ENCODE results near the gene CEP85L. TPM values are rescaled to one million over a fixed set of nuclear protein-coding genes. Genes with fewer than 3 reads are reported as not detected.
A peak's percentile ranks its signal among the peaks of the same experiment; 100 is the strongest.

Gene CEP85L
- total RNA-seq, 1 experiment from 2014 or later = 4.8 TPM

- Histone ChIP-seq H3K27me3 (ENCODE audit: low read length) (no peaks in the 10 kb centered on the region; the same call in 1 of the 2 replicates), H3K27ac (ENCODE audit: low read length) (no peak overlapping the region), H2AFZ (ENCODE audit: low read length) (no peak overlapping the region), H3K79me2 (ENCODE audit: low read length) (no peaks in the 10 kb centered on the region), H3K36me3 (ENCODE audit: insufficient read depth, low read length) (no peaks in the 10 kb centered on the region), H3K9me3 (ENCODE audit: low read length) (no peaks in the 10 kb centered on the region), H3K4me3 (ENCODE audit: low read length) (no peak overlapping the region), H3K4me2 (ENCODE audit: low read depth, low read length, poor library complexity, severe bottlenecking) (no peak overlapping the region), H4K20me1 (ENCODE audit: insufficient read depth, low read depth, low read length) (no peaks in the 10 kb centered on the region), H3K4me1 (ENCODE audit: low read length) (peaks cover 15% of the 10 kb centered on the region), H3K9me2 (replicated peaks; ENCODE audit: insufficient read depth, low read length) (no peaks in the 10 kb centered on the region), H3K9ac (ENCODE audit: low read length) (no peak overlapping the region)
- no peak for DNase-seq
Measured at GRCh38 chr6:118656847-118657451, 5.6 kb upstream of the CEP85L start.

- Histone ChIP-seq H3K27ac (ENCODE audit: low read length) (no peak overlapping the region), H3K9me2 (replicated peaks; ENCODE audit: insufficient read depth, low read length) (no peaks in the 10 kb centered on the region), H2AFZ (ENCODE audit: low read length) (peak overlapping the region; percentile 97), H3K4me1 (ENCODE audit: low read length) (peaks cover 39% of the 10 kb centered on the region), H4K20me1 (ENCODE audit: insufficient read depth, low read depth, low read length) (0 out of 2 replicates have a peak, but pooled peaks cover 3% of the 10 kb centered on the region), H3K9ac (ENCODE audit: low read length) (peak overlapping the region; percentile 85), H3K27me3 (ENCODE audit: low read length) (no peaks in the 10 kb centered on the region; the same call in 1 of the 2 replicates), H3K79me2 (ENCODE audit: low read length) (no peaks in the 10 kb centered on the region), H3K36me3 (ENCODE audit: insufficient read depth, low read length) (no peaks in the 10 kb centered on the region), H3K4me3 (ENCODE audit: low read length) (peak overlapping the region; percentile 91), H3K4me2 (ENCODE audit: low read depth, low read length, poor library complexity, severe bottlenecking) (peak overlapping the region; percentile 82), H3K9me3 (ENCODE audit: low read length) (no peaks in the 10 kb centered on the region)
- no peak for DNase-seq
Measured at GRCh38 chr6:118652051-118652615, 742 bp upstream of the CEP85L start.

GRCh38 chr6:118650582-118651281 lies 659 bp downstream of the CEP85L start:
- peak overlapping the region; percentile 82 for H3K4me2 ChIP-seq (ENCODE audit: low read depth, low read length, poor library complexity, severe bottlenecking)
- H3K36me3 ChIP-seq (ENCODE audit: insufficient read depth, low read length) = no peaks in the 10 kb centered on the region
- H3K9me2 ChIP-seq (replicated peaks; ENCODE audit: insufficient read depth, low read length) = no peaks in the 10 kb centered on the region
- 0 out of 2 replicates have a peak, but pooled peaks cover 3% of the 10 kb centered on the region for H4K20me1 ChIP-seq (ENCODE audit: insufficient read depth, low read depth, low read length)
- no peaks in the 10 kb centered on the region; the same call in 1 of the 2 replicates for H3K27me3 ChIP-seq (ENCODE audit: low read length)
- H3K4me3 ChIP-seq (ENCODE audit: low read length) = peak overlapping the region; percentile 91
- no peak overlapping the region for H3K27ac ChIP-seq (ENCODE audit: low read length)
- no peaks in the 10 kb centered on the region for H3K9me3 ChIP-seq (ENCODE audit: low read length)
- no peaks in the 10 kb centered on the region for H3K79me2 ChIP-seq (ENCODE audit: low read length)
- H2AFZ ChIP-seq (ENCODE audit: low read length) = peak overlapping the region; percentile 99
- peaks cover 39% of the 10 kb centered on the region for H3K4me1 ChIP-seq (ENCODE audit: low read length)
- peak; percentile 45 for DNase-seq
- peak overlapping the region; percentile 85 for H3K9ac ChIP-seq (ENCODE audit: low read length)

GRCh38 chr6:118649918-118650581 lies 1.3 kb downstream of the CEP85L start:
- Histone ChIP-seq H3K4me1 (ENCODE audit: low read length) (peaks cover 39% of the 10 kb centered on the region), H3K9ac (ENCODE audit: low read length) (peak overlapping the region; percentile 85), H3K4me2 (ENCODE audit: low read depth, low read length, poor library complexity, severe bottlenecking) (peak overlapping the region; percentile 82), H3K9me3 (ENCODE audit: low read length) (no peaks in the 10 kb centered on the region), H3K36me3 (ENCODE audit: insufficient read depth, low read length) (no peaks in the 10 kb centered on the region), H3K4me3 (ENCODE audit: low read length) (peak overlapping the region; percentile 91), H3K27me3 (ENCODE audit: low read length) (no peaks in the 10 kb centered on the region; the same call in 1 of the 2 replicates), H4K20me1 (ENCODE audit: insufficient read depth, low read depth, low read length) (0 out of 2 replicates have a peak, but pooled peaks cover 3% of the 10 kb centered on the region), H2AFZ (ENCODE audit: low read length) (peak overlapping the region; percentile 99; the same call in 1 of the 2 replicates), H3K9me2 (replicated peaks; ENCODE audit: insufficient read depth, low read length) (no peaks in the 10 kb centered on the region), H3K27ac (ENCODE audit: low read length) (no peak overlapping the region), H3K79me2 (ENCODE audit: low read length) (no peaks in the 10 kb centered on the region)
- no peak for DNase-seq

- H3K27me3 ChIP-seq (ENCODE audit: low read length) = no peaks in the 10 kb centered on the region; the same call in 1 of the 2 replicates
- no peak overlapping the region for H3K9ac ChIP-seq (ENCODE audit: low read length)
- DNase-seq = no peak
- H3K36me3 ChIP-seq (ENCODE audit: insufficient read depth, low read length) = no peaks in the 10 kb centered on the region
- no peak overlapping the region for H3K27ac ChIP-seq (ENCODE audit: low read length)
- no peak overlapping the region for H2AFZ ChIP-seq (ENCODE audit: low read length)
- H3K9me2 ChIP-seq (replicated peaks; ENCODE audit: insufficient read depth, low read length) = no peaks in the 10 kb centered on the region
- H3K9me3 ChIP-seq (ENCODE audit: low read length) = no peaks in the 10 kb centered on the region
- H3K4me2 ChIP-seq (ENCODE audit: low read depth, low read length, poor library complexity, severe bottlenecking) = peak overlapping the region; percentile 82
- no peak overlapping the region for H3K4me3 ChIP-seq (ENCODE audit: low read length)
- no peaks in the 10 kb centered on the region for H3K79me2 ChIP-seq (ENCODE audit: low read length)
- 0 out of 2 replicates have a peak, but pooled peaks cover 3% of the 10 kb centered on the region for H4K20me1 ChIP-seq (ENCODE audit: insufficient read depth, low read depth, low read length)
- H3K4me1 ChIP-seq (ENCODE audit: low read length) = peaks cover 37% of the 10 kb centered on the region
Measured at GRCh38 chr6:118648866-118649554, 2.4 kb downstream of the CEP85L start.

- H3K9me3 ChIP-seq (ENCODE audit: low read length) = no peaks in the 10 kb centered on the region
- H3K4me2 ChIP-seq (ENCODE audit: low read depth, low read length, poor library complexity, severe bottlenecking) = no peak overlapping the region
- no peak overlapping the region for H2AFZ ChIP-seq (ENCODE audit: low read length)
- H3K4me1 ChIP-seq (ENCODE audit: low read length) = peaks cover 24% of the 10 kb centered on the region
- no peak overlapping the region for H3K4me3 ChIP-seq (ENCODE audit: low read length)
- no peaks in the 10 kb centered on the region for H3K9me2 ChIP-seq (replicated peaks; ENCODE audit: insufficient read depth, low read length)
- H3K9ac ChIP-seq (ENCODE audit: low read length) = no peak overlapping the region
- no peaks in the 10 kb centered on the region for H3K27me3 ChIP-seq (ENCODE audit: low read length)
- H3K36me3 ChIP-seq (ENCODE audit: insufficient read depth, low read length) = no peaks in the 10 kb centered on the region
- no peak overlapping the region for H3K27ac ChIP-seq (ENCODE audit: low read length)
- H4K20me1 ChIP-seq (ENCODE audit: insufficient read depth, low read depth, low read length) = peaks cover 3% of the 10 kb centered on the region; the same call in 1 of the 2 replicates
- no peak for DNase-seq
- H3K79me2 ChIP-seq (ENCODE audit: low read length) = no peaks in the 10 kb centered on the region
Measured at GRCh38 chr6:118646977-118647376, 4.4 kb downstream of the CEP85L start.

- H4K20me1 ChIP-seq (ENCODE audit: insufficient read depth, low read depth, low read length) = peaks cover 3% of the 10 kb centered on the region; the same call in 1 of the 2 replicates
- peaks cover 21% of the 10 kb centered on the region for H3K4me1 ChIP-seq (ENCODE audit: low read length)
- H3K9me2 ChIP-seq (replicated peaks; ENCODE audit: insufficient read depth, low read length) = no peaks in the 10 kb centered on the region
- H3K27ac ChIP-seq (ENCODE audit: low read length) = no peak overlapping the region
- no peak for DNase-seq
- H3K9me3 ChIP-seq (ENCODE audit: low read length) = no peaks in the 10 kb centered on the region
- H3K4me2 ChIP-seq (ENCODE audit: low read depth, low read length, poor library complexity, severe bottlenecking) = no peak overlapping the region
- H3K9ac ChIP-seq (ENCODE audit: low read length) = no peak overlapping the region
- no peak overlapping the region for H2AFZ ChIP-seq (ENCODE audit: low read length)
- no peaks in the 10 kb centered on the region for H3K79me2 ChIP-seq (ENCODE audit: low read length)
- H3K36me3 ChIP-seq (ENCODE audit: insufficient read depth, low read length) = no peaks in the 10 kb centered on the region
- no peaks in the 10 kb centered on the region for H3K27me3 ChIP-seq (ENCODE audit: low read length)
- no peak overlapping the region for H3K4me3 ChIP-seq (ENCODE audit: low read length)
Measured at GRCh38 chr6:118645395-118645794, 6.0 kb downstream of the CEP85L start.
